CD14-positive monocyte (primary cell): ENCODE measurements around the gene TSHZ2. TPM values are rescaled to one million over a fixed set of nuclear protein-coding genes. Genes with fewer than 3 reads are reported as not detected.
A peak's percentile ranks its signal among the peaks of the same experiment; 100 is the strongest.

Experiments
- DNase-seq, 3 donors: peaks; one replicate each; pipeline ENCODE4 v3.0.0-alpha.2; 2011 to 2022
- H2AFZ ChIP-seq: 2 replicates; pipeline ENCODE4 v1.6.0; 2012; ENCODE audit warnings: mild to moderate bottlenecking, low read depth, low read length, inconsistent platforms; ENCODE audit not compliant: insufficient read depth, poor library complexity, severe bottlenecking
- H3K27ac ChIP-seq, 2 donors: 1 replicate in 1 of 2; 2 replicates in 1 of 2; pipeline ENCODE4 v1.5.1; 2012 to 2013; ENCODE audit warnings: low read length in 2 of 2, control low read depth in 1 of 2, inconsistent platforms in 1 of 2, low read depth in 1 of 2, mild to moderate bottlenecking in 1 of 2
- H3K27me3 ChIP-seq, 2 donors: one replicate each; pipeline versions ENCODE4 v1.6.0 to v1.6.1; 2011 to 2013; ENCODE audit warnings: low read length in 2 of 2; ENCODE audit not compliant: control insufficient read depth in 2 of 2, insufficient read depth in 2 of 2
- H3K36me3 ChIP-seq, 2 donors: replicated peaks in 1 of 2; 1 replicate in 1 of 2; 2 replicates in 1 of 2; pipeline versions ENCODE4 v1.5.1 to v1.6.1; 2012 to 2013; ENCODE audit warnings: low read length in 2 of 2, control low read depth in 1 of 2, inconsistent platforms in 1 of 2, mild to moderate bottlenecking in 1 of 2; ENCODE audit not compliant: insufficient read depth in 2 of 2, control insufficient read depth in 1 of 2
- H3K4me1 ChIP-seq, 2 donors: 1 replicate in 1 of 2; 2 replicates in 1 of 2; pipeline versions ENCODE4 v1.5.1 to v1.6.1; 2012 to 2013; ENCODE audit warnings: low read length in 2 of 2, control low read depth in 1 of 2, inconsistent platforms in 1 of 2, mild to moderate bottlenecking in 1 of 2, moderate library complexity in 1 of 2; ENCODE audit not compliant: insufficient read depth in 2 of 2, control insufficient read depth in 1 of 2
- H3K4me2 ChIP-seq: replicated peaks from 2 replicates; pipeline ENCODE3; 2012; ENCODE audit warnings: low read length, moderate library complexity, mild to moderate bottlenecking; ENCODE audit not compliant: poor library complexity, severe bottlenecking; ENCODE audit errors: extremely low read depth
- H3K4me3 ChIP-seq, 3 experiments: fragments of 200-600 bp in 1 of 3; sonication (generic) in 1 of 3; replicated peaks in 1 of 3; 1 replicate in 2 of 3; 2 replicates in 1 of 3; pipeline ENCODE4 v1.5.1; 2011 to 2013; ENCODE audit warnings: low read length in 3 of 3, mild to moderate bottlenecking in 3 of 3, control low read depth in 2 of 3, low read depth in 2 of 3, inconsistent platforms in 1 of 3, moderate library complexity in 1 of 3
- H3K79me2 ChIP-seq: 2 replicates; pipeline ENCODE4 v1.6.0; 2012; ENCODE audit warnings: mild to moderate bottlenecking, control low read depth, inconsistent platforms, low read length, moderate library complexity; ENCODE audit not compliant: insufficient read depth
- H3K9ac ChIP-seq: 2 replicates; pipeline ENCODE4 v1.6.0; 2017; ENCODE audit warnings: low read length, mild to moderate bottlenecking; ENCODE audit not compliant: insufficient read depth, poor library complexity, severe bottlenecking
- H3K9me3 ChIP-seq, 2 donors: replicated peaks in 1 of 2; 1 replicate in 1 of 2; 2 replicates in 1 of 2; pipeline versions ENCODE4 v1.5.1 to v1.6.1; 2012 to 2013; ENCODE audit warnings: low read length in 2 of 2, control low read depth in 1 of 2; ENCODE audit not compliant: control insufficient read depth in 1 of 2, insufficient read depth in 1 of 2
- H4K20me1 ChIP-seq: 2 replicates; pipeline ENCODE4 v1.6.0; 2012; ENCODE audit warnings: mild to moderate bottlenecking, low read length, control low read depth, moderate library complexity; ENCODE audit not compliant: insufficient read depth
- H3K27ac Mint-ChIP-seq, 7 donors: one replicate each; pipeline ENCODE4 v1.8.0; 2020; ENCODE audit warnings: mild to moderate bottlenecking in 7 of 7, mixed read lengths in 7 of 7, moderate library complexity in 6 of 7, inconsistent platforms in 2 of 7
- H3K27me3 Mint-ChIP-seq, 3 donors: one replicate each; pipeline ENCODE4 v1.8.0; 2021 to 2022; ENCODE audit warnings: low read depth in 3 of 3, mild to moderate bottlenecking in 3 of 3, mixed read lengths in 3 of 3, moderate library complexity in 3 of 3, inconsistent platforms in 1 of 3
- H3K36me3 Mint-ChIP-seq, 2 donors: one replicate each; pipeline ENCODE4 v1.8.0; 2020; ENCODE audit warnings: mixed read lengths in 2 of 2, inconsistent platforms in 1 of 2, mild to moderate bottlenecking in 1 of 2
- H3K4me1 Mint-ChIP-seq: one replicate; pipeline ENCODE4 v1.8.0; 2020; ENCODE audit warnings: mild to moderate bottlenecking, mixed read lengths
- H3K4me3 Mint-ChIP-seq, 2 donors: one replicate each; pipeline ENCODE4 v1.8.0; 2020; ENCODE audit warnings: mild to moderate bottlenecking in 2 of 2, mixed read lengths in 2 of 2, moderate library complexity in 1 of 2
- H3K9me3 Mint-ChIP-seq, 7 donors: one replicate each; pipeline ENCODE4 v1.8.0; 2020 to 2022; ENCODE audit warnings: mixed read lengths in 7 of 7, mild to moderate bottlenecking in 6 of 7, moderate library complexity in 6 of 7, inconsistent platforms in 2 of 7
- CTCF ChIP-seq: fragments of 200-600 bp; IDR thresholded peaks from one replicate; pipeline ENCODE4 v1.8.0; 2022; ENCODE audit warnings: antibody characterized with exemption, mild to moderate bottlenecking
- WGBS: methylation state at CpG from one replicate; pipeline ENCODE4 v1.1.5; 2013; ENCODE audit warnings: missing lambda C conversion rate; ENCODE audit not compliant: insufficient coverage; 5-methylcytosine and 5-hydroxymethylcytosine counted together
- intact Hi-C, 2 donors: fragments of 100-400 bp; cut with micrococcal nuclease; formaldehyde crosslinking; loops; one replicate each; pipeline versions ENCODE4 v1.15.0 to v1.15.1; 2023
- polyA plus RNA-seq, 3 donors: library from polyadenylated mRNA; depleted of rRNA in 1 of 3; unstranded in 2 of 3; stranded (reverse) in 1 of 3; fragments of 300-500 nt in 2 of 3; fragments of >200 nt in 1 of 3; fragmentation: Illumina TruSeq in 2 of 3; gene quantifications; 1 replicate in 2 of 3; 2 replicates in 1 of 3; pipeline ENCODE4 v1.2.3, GENCODE V29; 2012 to 2021

TSHZ2 gene
- polyA plus RNA-seq, 3 donors: not detected

GRCh38 chr20:53494753-53495152, 522.6 kb downstream of the TSHZ2 start:
- Histone ChIP-seq H3K27ac (no peak overlapping the region), H3K9me3 (no peaks in the 10 kb centered on the region), H3K4me1 (no peaks in the 10 kb centered on the region), H3K4me2 (no peak overlapping the region), H3K36me3 (no peaks in the 10 kb centered on the region), H3K4me3 (no peak overlapping the region), H4K20me1 (no peaks in the 10 kb centered on the region), H3K79me2 (no peaks in the 10 kb centered on the region), H3K27me3 (no peaks in the 10 kb centered on the region), H2AFZ (no peak overlapping the region), H3K9ac (no peak overlapping the region)
- no peak for TF ChIP-seq CTCF
- intact Hi-C loops: no loop called here
- Mint-ChIP-seq H3K27me3 (peaks cover 3 to 11% (median 8%) of the 10 kb centered on the region in 3 donors), H3K9me3 (peaks cover 0 to 4% (median 0%) of the 10 kb centered on the region in 7 donors), H3K4me1 (no peaks in the 10 kb centered on the region), H3K4me3 (no peak overlapping the region), H3K36me3 (no peaks in the 10 kb centered on the region), H3K27ac (no peak overlapping the region)
- no CpG with 5 or more reads among the region's 5 CpGs for WGBS
- no peak for DNase-seq

- no peaks in the 10 kb centered on the region for H3K4me1 ChIP-seq
- Mint-ChIP-seq H3K27me3 (peaks cover 3 to 11% (median 5%) of the 10 kb centered on the region in 3 donors), H3K27ac (peak overlapping the region in 1 of 7 donors; percentile 37), H3K36me3 (no peaks in the 10 kb centered on the region), H3K9me3 (peaks cover 0 to 4% (median 0%) of the 10 kb centered on the region in 7 donors), H3K4me3 (no peak overlapping the region), H3K4me1 (no peaks in the 10 kb centered on the region)
- H3K27ac ChIP-seq: no peak overlapping the region
- no peak for DNase-seq
- TF ChIP-seq CTCF: no peak
- no peaks in the 10 kb centered on the region for H3K9me3 ChIP-seq
- H3K36me3 ChIP-seq: no peaks in the 10 kb centered on the region
- no peaks in the 10 kb centered on the region for H3K27me3 ChIP-seq
- no peak overlapping the region for H3K4me3 ChIP-seq
- WGBS: 69% methylated on average over 8 of the region's 14 CpGs
- H3K79me2 ChIP-seq: no peaks in the 10 kb centered on the region
- H2AFZ ChIP-seq: no peak overlapping the region
- H4K20me1 ChIP-seq: no peaks in the 10 kb centered on the region
- H3K4me2 ChIP-seq: no peak overlapping the region
- intact Hi-C loops: no loop called here
- H3K9ac ChIP-seq: no peak overlapping the region
These were observed 523.4 kb downstream of the TSHZ2 start for GRCh38 chr20:53495398-53496092.
